H1 (cell line): Measurements from ENCODE around the gene OR52E5. TPM values are rescaled to one million over a fixed set of nuclear protein-coding genes. Genes with fewer than 3 reads are reported as not detected.

Source experiments
- CTCF ChIP-seq, 3 experiments: IDR thresholded peaks; 1 replicate in 2 of 3; 2 replicates in 1 of 3; pipeline versions ENCODE4 v1.5.1 to v1.6.1; 2011; ENCODE audit warnings: low read length in 3 of 3, mild to moderate bottlenecking in 3 of 3, inconsistent platforms in 2 of 3, low read depth in 1 of 3, moderate library complexity in 1 of 3; ENCODE audit not compliant: insufficient read depth in 1 of 3; ENCODE audit errors: control extremely low read depth in 1 of 3
- E2F6 ChIP-seq: IDR thresholded peaks from 2 replicates; pipeline ENCODE4 v1.6.1; 2012; ENCODE audit warnings: inconsistent platforms
- FOSL1 ChIP-seq: IDR thresholded peaks from 2 replicates; pipeline ENCODE4 v1.6.1; 2011; ENCODE audit warnings: mild to moderate bottlenecking, low read depth, low read length, moderate library complexity; ENCODE audit not compliant: insufficient read depth
- KDM1A ChIP-seq: fragments of 200-600, 300-600 bp; sonication (generic); IDR thresholded peaks from 2 replicates; pipeline ENCODE4 v1.7.1; 2016; ENCODE audit warnings: mild to moderate bottlenecking, low read length, borderline replicate concordance
- MAX ChIP-seq: IDR thresholded peaks from 2 replicates; pipeline ENCODE4 v1.6.1; 2012; ENCODE audit warnings: inconsistent platforms
- NANOG ChIP-seq: IDR thresholded peaks from 2 replicates; pipeline ENCODE4 v1.6.1; 2011; ENCODE audit warnings: low read length, low read depth, mild to moderate bottlenecking, inconsistent platforms; ENCODE audit not compliant: insufficient read depth, poor library complexity, severe bottlenecking
- RBBP5 ChIP-seq: IDR thresholded peaks from 2 replicates; pipeline ENCODE4 v1.7.1; 2012; ENCODE audit warnings: low read depth, mild to moderate bottlenecking, inconsistent platforms, low read length, moderate library complexity, borderline replicate concordance
- polyA plus RNA-seq, 7 experiments: library from polyadenylated mRNA; depleted of rRNA in 3 of 7; stranded (reverse) in 5 of 7; unstranded in 2 of 7; fragments of >200 nt in 5 of 7; fragments of 200-250 nt in 2 of 7; gene quantifications; 1 replicate in 5 of 7; 2 replicates in 1 of 7; 4 replicates in 1 of 7; pipeline versions ENCODE4 v1.2.1 to v1.2.3, GENCODE V29; 2011 to 2013; ENCODE audit warnings: missing spikeins in 2 of 7, mixed read lengths in 2 of 7
- total RNA-seq: library from RNA; stranded (reverse); fragmentation: NEBNext Ultra II Directional; extraction: Animal tissue kit (Norgen Biotek cat#: 25700); gene quantifications from 2 replicates; pipeline ENCODE4 v1.2.1, GENCODE V29; 2021

Gene OR52E5
- total and polyA plus RNA-seq, 2 of the 8 experiments (the other 6 are each of a cell fraction or from before 2014, with no cell fraction given): not detected

GRCh38 chr11:5887661-5888060, 5.3 kb upstream of the OR52E5 start (continued):
- TF ChIP-seq CTCF (IDR thresholded peaks at IDR 0.05; ENCODE audit: control extremely low read depth in 1 of 3, insufficient read depth in 1 of 3, low read depth in 1 of 3, low read length in 3 of 3): no peak
- TF ChIP-seq E2F6: no peak
- no peak for TF ChIP-seq RBBP5
- TF ChIP-seq NANOG: no peak
- no peak for TF ChIP-seq MAX
- no peak for TF ChIP-seq FOSL1
- TF ChIP-seq KDM1A: no peak
